Measurements from ENCODE around the gene KIF1B. TPM values are rescaled to one million over a fixed set of nuclear protein-coding genes. Genes with fewer than 3 reads are reported as not detected.

KIF1B gene
- total and polyA plus RNA-seq, 2 donors (not counting 1 experiment from before 2014, with no cell fraction given) = 3.5 to 16.4 TPM

DNA sequence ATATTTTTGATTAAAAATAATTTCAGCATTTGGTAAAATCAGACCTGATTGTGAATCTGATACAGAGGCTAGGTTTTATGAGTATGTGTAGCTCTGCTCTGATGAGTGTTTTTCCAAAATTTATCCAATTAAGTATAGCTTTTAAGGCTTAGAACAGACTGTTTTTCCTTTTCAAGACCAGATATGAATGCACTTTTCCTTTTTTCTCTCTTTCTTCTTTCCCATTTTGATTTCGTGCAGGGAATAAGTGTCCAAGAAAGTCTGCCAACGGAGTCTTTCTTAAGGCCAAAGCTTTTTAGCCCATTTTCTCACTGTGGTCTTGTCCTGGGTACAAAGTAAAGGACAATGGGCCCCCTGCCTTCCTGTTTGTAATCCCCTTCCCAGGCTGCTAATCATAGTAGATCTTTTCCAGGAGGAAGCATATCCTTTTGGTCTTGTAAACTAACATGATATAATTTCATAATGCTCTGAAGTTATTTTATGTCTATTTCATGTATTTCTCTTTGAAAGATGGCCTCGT is 2.9 kb downstream of the KIF1B start:
- no peak overlapping the region for H3K4me2 ChIP-seq (replicated peaks; ENCODE audit: low read depth, low read length, poor library complexity, severe bottlenecking)
- intact Hi-C loops (cut with micrococcal nuclease) = loop anchor here (10.0 kb wide), 1 partner anchor 122 kb away; no protein-coding TSS in a partner anchor
- no peak overlapping the region for H3K27ac ChIP-seq (ENCODE audit: low read length in 2 of 2)
- ChIA-PET CTCF (interaction anchor here (1.0 kb wide), 1 partner anchor 126 kb away, joined by 4 read pairs; no protein-coding TSS in a partner anchor), POLR2A (no interaction called here)
- no peak for TF ChIP-seq CTCF (IDR thresholded peaks at IDR 0.05)
- no peak for TF ChIP-seq EZH2 (IDR thresholded peaks at IDR 0.05; ENCODE audit: borderline replicate concordance, insufficient read depth, low read depth, low read length, poor library complexity, severe bottlenecking)
- Mint-ChIP-seq H3K4me1 (peaks cover 37% of the 10 kb centered on the region), H3K9me3 (ENCODE audit: insufficient read depth) (no peaks in the 10 kb centered on the region), H3K4me3 (no peak overlapping the region), H3K27me3 (no peaks in the 10 kb centered on the region), H3K27ac (no peak overlapping the region)
- DNase-seq (no peak), ATAC-seq (ENCODE audit: low read depth) (no peak)
- no peak overlapping the region for H3K4me3 ChIP-seq (ENCODE audit: control extremely low read depth in 1 of 5, extremely low read depth in 1 of 5, insufficient read depth in 1 of 5, low read depth in 2 of 5, low read length in 4 of 5)
- H3K4me1 ChIP-seq (ENCODE audit: control insufficient read depth in 2 of 2, insufficient read depth in 2 of 2, low read length in 2 of 2) = peaks cover 6 to 23% of the 10 kb centered on the region in 2 donors
- no peaks in the 10 kb centered on the region for H3K9me3 ChIP-seq (ENCODE audit: control extremely low read depth in 1 of 3, control insufficient read depth in 2 of 3, insufficient read depth in 1 of 3, low read length in 2 of 3)
- 90% methylated on average over 2 of the region's 3 CpGs for WGBS (ENCODE audit: insufficient coverage)
- no peaks in the 10 kb centered on the region for H4K20me1 ChIP-seq (ENCODE audit: control insufficient read depth, insufficient read depth, low read length, poor library complexity, severe bottlenecking)
- no peak overlapping the region for H2AFZ ChIP-seq (ENCODE audit: insufficient read depth, low read depth, low read length, poor library complexity, severe bottlenecking)
- no peaks in the 10 kb centered on the region for H3K36me3 ChIP-seq (replicated peaks in 1 of 2; ENCODE audit: control extremely low read depth in 1 of 2, control insufficient read depth in 1 of 2, extremely low read depth in 1 of 2, insufficient read depth in 2 of 2, low read length in 1 of 2)
- no peak overlapping the region for H3K9ac ChIP-seq (ENCODE audit: low read length)
- peaks cover 15% of the 10 kb centered on the region for H3K79me2 ChIP-seq (ENCODE audit: control insufficient read depth, insufficient read depth, low read length)
- peaks cover 0 to 4% (median 0%) of the 10 kb centered on the region in 4 experiments for H3K27me3 ChIP-seq (replicated peaks in 1 of 4; ENCODE audit: control extremely low read depth in 1 of 4, control insufficient read depth in 3 of 4, insufficient read depth in 4 of 4, low read length in 3 of 4)

- Histone ChIP-seq H3K36me3 (replicated peaks in 1 of 2; ENCODE audit: control extremely low read depth in 1 of 2, control insufficient read depth in 1 of 2, extremely low read depth in 1 of 2, insufficient read depth in 2 of 2, low read length in 1 of 2) (no peaks in the 10 kb centered on the region), H3K4me3 (ENCODE audit: control extremely low read depth in 1 of 5, extremely low read depth in 1 of 5, insufficient read depth in 1 of 5, low read depth in 2 of 5, low read length in 4 of 5) (peak overlapping the region in 1 of 5 experiments; percentile 3), H2AFZ (ENCODE audit: insufficient read depth, low read depth, low read length, poor library complexity, severe bottlenecking) (no peak overlapping the region), H3K27ac (ENCODE audit: low read length in 2 of 2) (no peak overlapping the region), H3K27me3 (replicated peaks in 1 of 4; ENCODE audit: control extremely low read depth in 1 of 4, control insufficient read depth in 3 of 4, insufficient read depth in 4 of 4, low read length in 3 of 4) (no peaks in the 10 kb centered on the region), H3K9me3 (ENCODE audit: control extremely low read depth in 1 of 3, control insufficient read depth in 2 of 3, insufficient read depth in 1 of 3, low read length in 2 of 3) (no peaks in the 10 kb centered on the region), H3K4me2 (replicated peaks; ENCODE audit: low read depth, low read length, poor library complexity, severe bottlenecking) (peak overlapping the region; percentile 40), H3K79me2 (ENCODE audit: control insufficient read depth, insufficient read depth, low read length) (peaks cover 19% of the 10 kb centered on the region), H3K9ac (ENCODE audit: low read length) (peak overlapping the region; percentile 7), H4K20me1 (ENCODE audit: control insufficient read depth, insufficient read depth, low read length, poor library complexity, severe bottlenecking) (no peaks in the 10 kb centered on the region), H3K4me1 (ENCODE audit: control insufficient read depth in 2 of 2, insufficient read depth in 2 of 2, low read length in 2 of 2) (peaks cover 0 to 12% of the 10 kb centered on the region in 2 donors)
- CTCF ChIA-PET = interaction anchor here (0.6 kb wide), 1 partner anchor 14 kb away, joined by 3 read pairs; no protein-coding TSS in a partner anchor
- POLR2A ChIA-PET = no interaction called here
- WGBS (ENCODE audit: insufficient coverage) = 50% methylated on average over 5 of the region's 7 CpGs
- Mint-ChIP-seq H3K27ac (peak overlapping the region; percentile 18), H3K4me1 (peaks cover 23% of the 10 kb centered on the region), H3K27me3 (no peaks in the 10 kb centered on the region), H3K9me3 (ENCODE audit: insufficient read depth) (no peaks in the 10 kb centered on the region), H3K4me3 (no peak overlapping the region)
- TF ChIP-seq EZH2 (IDR thresholded peaks at IDR 0.05; ENCODE audit: borderline replicate concordance, insufficient read depth, low read depth, low read length, poor library complexity, severe bottlenecking) = no peak
- DNase-seq (no peak), ATAC-seq (ENCODE audit: low read depth) (no peak)
- intact Hi-C loops (cut with micrococcal nuclease) = loop anchor here (10.0 kb wide), 1 partner anchor 119 kb away; no protein-coding TSS in a partner anchor
Measured at GRCh38 chr1:10216090-10216749, 5.8 kb downstream of the KIF1B start.

Data from B cell (primary cell).